Pons (tissue), 1 donor: ENCODE measurements around the gene TMEM95.
A peak's percentile ranks its signal among the peaks of the same experiment; 100 is the strongest.
"Not testable (repeated sequence)": the region's sequence is repeated elsewhere in the genome, so short reads cannot be mapped to it uniquely, and the experiment has no call there.

Experiments
- DNase-seq: peaks from one replicate; pipeline ENCODE4 v3.0.0-alpha.2; 2016; ENCODE audit warnings: low spot score

The TMEM95 gene

DNA sequence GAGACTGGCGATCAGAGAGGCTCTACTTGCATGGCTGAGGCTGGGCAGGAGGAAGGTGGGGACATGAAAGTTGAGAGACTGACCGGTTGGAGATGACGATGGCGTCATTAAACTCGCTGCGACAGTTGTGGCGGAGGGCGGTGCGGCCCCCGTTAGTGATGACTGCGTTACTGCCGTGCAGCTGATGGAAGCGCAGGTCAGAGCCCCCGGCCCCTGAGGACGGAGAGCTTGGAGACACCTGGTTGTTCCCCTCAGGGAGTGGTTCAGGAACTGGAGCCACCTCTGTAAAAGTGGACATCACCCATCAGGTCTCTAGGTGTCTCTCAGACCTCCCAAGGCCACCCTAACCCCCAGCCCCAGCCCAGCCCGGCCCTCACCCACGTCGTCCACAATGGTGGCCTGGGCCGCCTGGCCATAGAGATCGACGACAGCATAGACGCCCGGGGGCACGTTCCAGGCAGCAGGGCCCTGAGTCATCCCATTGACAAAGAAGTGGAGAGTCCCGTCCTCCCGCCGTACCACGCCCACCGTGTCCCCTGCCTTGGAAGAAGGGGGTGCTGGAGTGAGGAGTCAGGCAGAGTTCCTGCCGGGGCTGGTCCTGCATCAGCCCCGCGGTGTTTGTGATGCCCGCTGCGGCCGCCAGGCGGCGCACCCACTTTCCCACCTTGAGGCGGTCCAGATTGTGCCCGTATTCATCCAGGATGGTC, 31.1 kb upstream of the TMEM95 start:
- no peak for DNase-seq

- no peak for DNase-seq
Observed at GRCh38 chr17:7324438-7324779, 30.5 kb upstream of the TMEM95 start.

GRCh38 chr17:7325031-7325528, 29.9 kb upstream of the TMEM95 start:
- no peak for DNase-seq

DNA sequence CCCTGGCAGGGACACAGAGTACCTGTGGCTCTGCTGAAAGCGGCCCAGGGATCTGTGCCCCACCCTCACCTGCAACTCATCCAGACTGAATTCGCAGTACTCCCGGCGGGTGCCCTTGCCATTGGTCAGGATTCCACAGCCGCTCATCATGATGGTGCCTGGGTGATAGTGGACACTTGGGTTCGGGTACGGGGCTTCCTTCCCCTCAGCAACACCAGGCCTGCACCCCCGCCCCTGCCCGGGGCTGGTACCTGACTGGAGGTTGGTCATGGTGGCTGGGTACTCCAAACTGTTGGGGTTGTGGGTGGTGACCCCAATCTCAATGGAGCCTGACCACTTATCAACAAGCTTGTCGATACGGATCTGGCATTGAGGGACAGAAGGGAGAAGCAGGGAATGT, 28.8 kb upstream of the TMEM95 start:
- no peak for DNase-seq

DNA sequence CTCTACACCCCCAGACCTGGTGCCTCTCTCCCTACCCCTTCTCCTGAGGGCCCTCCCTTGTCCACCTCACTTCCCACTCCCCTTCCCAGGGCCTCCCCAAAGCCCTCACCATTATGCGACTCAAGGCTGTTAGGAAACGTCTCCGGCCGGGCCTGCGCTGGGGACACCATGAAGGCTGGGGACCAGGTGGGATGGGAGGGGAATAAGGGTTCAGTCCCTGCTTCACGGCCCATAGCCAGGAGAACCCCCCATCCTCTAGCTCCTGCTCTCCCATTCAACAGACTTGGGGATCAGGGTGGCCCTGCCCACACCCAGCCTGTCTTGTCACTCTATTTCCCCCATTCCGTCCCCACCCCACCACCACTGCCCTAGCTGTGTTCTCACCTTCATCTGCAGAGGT, 27.9 kb upstream of the TMEM95 start:
- DNase-seq: no peak

DNA sequence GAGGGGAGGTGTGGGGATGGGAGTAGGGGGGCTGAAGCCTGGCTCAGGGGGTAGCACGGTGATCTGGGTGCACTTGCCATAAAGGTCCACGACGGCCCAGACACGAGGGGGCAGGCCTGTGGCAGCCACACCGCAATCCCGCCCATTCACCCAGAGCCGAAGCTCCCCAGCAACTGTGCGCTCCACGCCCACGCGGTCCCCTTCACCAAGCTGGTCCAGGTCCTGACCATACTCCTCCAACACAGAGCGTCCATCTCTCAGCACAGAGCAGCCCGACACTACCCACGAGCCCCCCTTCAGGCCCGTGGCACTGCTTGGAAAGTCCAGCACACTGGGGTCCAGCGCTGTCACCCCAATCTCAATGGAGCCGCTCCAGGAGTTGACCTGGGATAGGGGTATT, 27.5 kb upstream of the TMEM95 start:
- DNase-seq: no peak

DNA sequence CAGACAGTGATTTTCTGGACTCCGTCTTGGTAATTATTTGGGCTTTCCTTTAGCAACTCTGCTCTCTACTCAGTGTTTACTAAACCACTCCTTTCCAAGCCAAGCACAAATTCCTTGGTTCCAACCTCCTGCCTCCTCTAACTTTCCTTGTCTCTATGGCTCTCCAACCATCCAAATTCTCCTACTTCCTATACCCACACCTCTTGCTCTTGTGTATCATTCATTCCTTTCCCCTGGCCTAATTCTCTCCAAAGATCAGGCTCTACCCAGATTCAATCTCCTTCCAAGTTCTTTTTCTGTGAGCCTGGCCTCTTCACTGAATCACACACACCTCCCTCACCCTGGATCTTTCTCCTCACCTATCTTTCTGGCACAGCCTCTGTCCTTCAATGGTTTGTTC, 26.9 kb upstream of the TMEM95 start:
- no peak for DNase-seq

DNA sequence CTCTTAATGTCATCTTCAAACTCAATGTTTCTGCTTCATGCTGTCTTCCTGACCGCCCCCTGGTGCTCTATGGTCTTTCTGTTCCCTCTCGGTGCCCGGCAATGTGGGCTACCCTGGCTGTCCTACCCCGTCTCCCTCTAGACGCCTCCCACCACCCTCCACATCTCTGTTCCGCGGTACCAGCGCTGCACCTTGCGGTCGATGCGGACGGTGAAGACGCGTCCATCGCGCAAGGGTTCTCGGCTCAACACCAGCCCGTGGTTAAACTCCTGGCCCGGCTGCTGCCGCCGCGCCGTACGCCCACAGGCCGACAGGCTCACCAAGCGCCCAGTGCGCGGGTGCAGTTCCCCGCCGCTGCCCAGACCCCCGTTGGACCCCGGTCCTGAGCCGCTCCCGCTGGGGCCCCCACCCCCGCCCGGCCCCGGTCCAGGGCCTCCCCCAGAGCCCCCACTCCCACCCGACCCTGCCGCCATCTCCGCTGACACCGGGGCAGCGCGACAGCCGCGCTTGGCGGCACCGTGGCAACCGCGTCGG, 26.0 kb upstream of the TMEM95 start, which contains the start of gene NEURL4:
Gene NEURL4, minus strand, starts transcription at position 496 of the 534 bp plus-strand sequence. Its CDS starts 23 bp downstream, at position 473.
- no peak for DNase-seq

GRCh38 chr17:7329374-7329996, 25.5 kb upstream of the TMEM95 start:
- peak; percentile 97 for DNase-seq

GRCh38 chr17:7329997-7330637, 24.8 kb upstream of the TMEM95 start:
- DNase-seq: peak; percentile 38

DNA sequence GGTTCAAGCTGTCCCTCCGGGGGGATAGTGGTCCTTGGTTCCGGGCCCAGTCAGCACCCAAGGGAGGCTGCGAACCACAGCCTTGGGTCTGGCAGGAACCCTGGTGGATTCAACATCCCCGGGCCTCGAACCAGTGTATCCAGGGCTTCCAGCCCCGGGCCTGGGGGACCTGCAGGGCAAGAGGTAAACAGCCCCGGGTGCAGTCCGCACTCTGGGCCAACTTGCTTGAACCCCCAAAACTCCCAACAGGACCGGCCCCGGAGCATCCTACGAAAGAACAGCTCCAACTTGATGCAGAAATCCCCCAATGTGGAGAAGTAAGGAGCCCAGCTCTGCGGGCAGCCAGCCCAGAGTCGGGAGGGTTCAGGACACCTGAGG, 24.3 kb upstream of the TMEM95 start:
- no peak for DNase-seq

DNA sequence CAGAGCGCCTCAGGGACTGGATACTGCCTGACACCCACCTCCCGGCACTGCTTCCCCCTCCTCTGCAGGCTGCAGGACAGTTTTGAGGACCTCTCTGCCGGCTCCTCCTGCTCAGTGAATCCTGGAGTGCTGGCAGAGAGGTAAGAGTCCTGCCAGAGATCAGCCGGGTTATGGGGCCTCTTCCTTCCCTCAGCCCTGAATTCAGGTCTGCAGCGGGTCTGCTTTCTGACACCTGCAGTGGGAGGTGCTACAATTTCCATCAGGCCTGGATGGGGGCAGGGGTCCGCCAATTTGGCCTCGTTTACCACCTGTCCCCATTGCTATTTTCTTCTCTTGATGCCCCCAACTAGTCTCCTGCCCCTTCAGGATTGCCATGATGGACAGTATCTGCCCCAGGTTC, 22.8 kb upstream of the TMEM95 start:
- no peak for DNase-seq

DNA sequence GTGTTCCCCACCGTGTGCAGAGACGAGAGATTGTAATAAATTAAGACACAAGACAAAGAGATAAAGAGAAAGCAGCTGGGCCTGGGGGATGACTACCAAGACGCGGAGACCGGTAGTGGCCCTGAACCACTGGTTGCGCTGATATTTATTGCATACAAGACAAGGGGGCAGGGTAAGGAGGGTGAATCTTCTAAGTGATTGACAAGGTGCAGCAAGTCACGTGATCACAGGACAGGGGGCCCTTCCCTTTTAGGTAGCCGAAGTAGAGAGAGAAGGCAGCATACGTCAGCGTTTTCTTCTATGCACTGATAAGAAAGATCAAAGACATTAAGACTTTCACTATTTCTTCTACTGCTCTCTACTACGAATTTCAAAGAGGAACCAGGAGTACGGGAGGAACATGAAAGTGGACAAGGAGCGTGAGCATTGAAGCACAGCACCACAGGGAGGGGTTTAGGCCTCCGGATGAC, 22.3 kb upstream of the TMEM95 start:
- DNase-seq: not testable (repeated sequence)

DNA sequence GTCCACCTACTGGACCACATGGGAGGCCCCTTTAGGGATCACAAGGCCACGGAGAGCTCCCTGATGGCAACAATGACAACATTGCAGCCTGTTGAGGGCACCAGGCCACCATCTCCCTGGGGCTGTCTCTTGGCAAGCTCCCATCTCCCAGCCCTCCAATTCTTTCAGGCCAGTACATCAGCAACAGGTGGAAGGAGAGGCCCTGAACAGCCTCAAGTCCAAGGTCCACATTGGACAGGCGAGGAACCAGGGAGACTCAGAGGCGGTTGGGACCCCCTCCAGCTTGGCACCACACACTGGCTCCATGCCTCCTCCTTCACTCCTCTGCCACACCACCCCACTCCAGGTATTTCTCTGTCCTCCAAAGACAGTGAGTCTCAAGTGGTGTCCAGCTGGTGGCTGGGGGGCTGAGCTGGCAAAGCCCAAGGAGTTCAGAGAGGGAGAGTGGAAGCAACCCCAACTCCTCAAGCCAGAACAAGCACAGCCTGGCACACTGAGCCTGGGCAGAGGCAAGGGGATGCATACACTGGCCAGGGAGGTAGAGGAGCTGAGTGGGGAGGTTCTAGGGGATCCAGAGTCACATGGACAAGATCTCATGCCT, 19.9 kb upstream of the TMEM95 start:
- no peak for DNase-seq

DNA sequence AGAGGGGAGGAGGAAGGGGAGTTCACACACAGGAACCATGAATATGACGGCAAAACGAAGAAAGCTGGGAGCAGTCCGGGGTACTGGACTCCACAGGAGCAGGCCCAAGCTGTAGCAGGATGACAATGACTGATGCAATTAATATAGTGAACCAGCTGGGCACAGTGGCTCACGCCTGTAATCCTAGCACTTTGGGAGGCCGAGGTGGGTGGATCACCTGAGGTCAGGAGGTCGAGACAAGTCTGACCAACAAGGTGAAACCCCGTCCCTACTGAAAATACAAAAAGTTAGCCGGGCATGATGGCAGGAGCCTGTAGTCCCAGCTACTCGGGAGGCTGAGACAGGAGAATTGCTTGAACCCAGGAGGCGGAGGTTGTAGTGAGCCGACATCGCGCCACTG, 19.2 kb upstream of the TMEM95 start:
- DNase-seq: not testable (repeated sequence)

GRCh38 chr17:7336240-7337175, 18.4 kb upstream of the TMEM95 start, which contains the start of gene ACAP1:
TSS of gene ACAP1 (plus strand) at chr17:7336529. CDS start at chr17:7336735, 206 bp downstream.
- DNase-seq: no peak

GRCh38 chr17:7337600-7337999, 17.4 kb upstream of the TMEM95 start:
- DNase-seq: not testable (repeated sequence)

- DNase-seq: no peak
Observed at GRCh38 chr17:7340179-7340578, 14.8 kb upstream of the TMEM95 start.

- DNase-seq: no peak
Observed at GRCh38 chr17:7341842-7342241, 13.1 kb upstream of the TMEM95 start.

DNA sequence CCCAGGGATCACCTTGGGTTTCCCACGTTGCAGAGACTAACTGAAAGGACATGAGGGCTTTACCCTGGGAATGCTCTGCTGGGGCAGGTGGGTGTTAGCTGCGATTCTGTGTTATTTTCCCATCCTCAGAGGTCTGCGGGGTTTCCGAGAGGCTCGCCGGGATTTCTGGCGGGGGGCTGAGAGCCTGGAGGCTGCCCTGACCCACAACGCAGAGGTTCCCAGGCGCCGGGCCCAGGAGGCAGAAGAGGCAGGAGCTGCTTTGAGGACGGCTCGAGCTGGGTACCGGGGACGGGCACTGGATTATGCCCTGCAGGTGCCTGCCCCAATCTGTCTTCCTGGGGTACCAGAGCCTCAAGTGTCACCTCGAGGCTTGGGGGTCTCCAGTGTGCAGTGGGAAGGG, 11.7 kb upstream of the TMEM95 start:
- no peak for DNase-seq
